ENCODE data around the gene RNU4-1. TPM values are rescaled to one million over a fixed set of nuclear protein-coding genes. Genes with fewer than 3 reads are reported as not detected.
A peak's percentile ranks its signal among the peaks of the same experiment; 100 is the strongest.

The RNU4-1 gene
- total RNA-seq, 1 donor from 2014 or later: 2,591 TPM

- Histone ChIP-seq H2AFZ (ENCODE audit: low read depth, low read length) (peak within 1 kb of the TSS; percentile 82), H3K79me2 (ENCODE audit: insufficient read depth, low read length) (no peaks in the 10 kb centered on the region), H3K4me1 (ENCODE audit: insufficient read depth, low read length) (no peaks in the 10 kb centered on the region), H3K36me3 (ENCODE audit: insufficient read depth, low read length) (no peaks in the 10 kb centered on the region), H4K20me1 (ENCODE audit: insufficient read depth, low read length) (no peaks in the 10 kb centered on the region), H3K27me3 (ENCODE audit: insufficient read depth, low read length) (no peaks in the 10 kb centered on the region), H3K4me2 (ENCODE audit: low read length) (peak within 1 kb of the TSS; percentile 93), H3K4me3 (ENCODE audit: insufficient read depth, low read depth, low read length) (peak within 1 kb of the TSS; percentile 77), H3K9me3 (ENCODE audit: insufficient read depth, low read depth, low read length) (no peaks in the 10 kb centered on the region), H3K9ac (ENCODE audit: low read length) (peak within 1 kb of the TSS; percentile 82), H3K27ac (ENCODE audit: low read depth, low read length) (peak within 1 kb of the TSS; percentile 75)
- no peaks in the 10 kb centered on the region for H3K9me3 Mint-ChIP-seq (ENCODE audit: unreplicated experiment)
- no peaks in the 10 kb centered on the region for H3K27me3 Mint-ChIP-seq (ENCODE audit: low read depth, unreplicated experiment)
- TF ChIP-seq EZH2 (IDR thresholded peaks at IDR 0.05; ENCODE audit: insufficient read depth, low read length) (no peak), CTCF (IDR thresholded peaks at IDR 0.05; ENCODE audit: insufficient read depth, low read depth, low read length) (peak; percentile 98)
- DNase-seq (ENCODE audit: low read depth) (peak; percentile 86), FAIRE-seq (peak; percentile 70)
- H3K27ac Mint-ChIP-seq (ENCODE audit: unreplicated experiment): peak within 1 kb of the TSS; percentile 82
- no peaks in the 10 kb centered on the region for H3K36me3 Mint-ChIP-seq (ENCODE audit: low read depth, unreplicated experiment)
- peak within 1 kb of the TSS; percentile 89 for H3K4me3 Mint-ChIP-seq (ENCODE audit: unreplicated experiment)
- no peaks in the 10 kb centered on the region for H3K4me1 Mint-ChIP-seq (ENCODE audit: low read depth, unreplicated experiment)
Measured at GRCh38 chr12:120301962-120302815, 9.2 kb upstream of the RNU4-1 start, which contains the start of gene SIRT4. SIRT4 (plus strand) TSS chr12:120302321; CDS start chr12:120303562, 1,241 bp downstream.

DNA sequence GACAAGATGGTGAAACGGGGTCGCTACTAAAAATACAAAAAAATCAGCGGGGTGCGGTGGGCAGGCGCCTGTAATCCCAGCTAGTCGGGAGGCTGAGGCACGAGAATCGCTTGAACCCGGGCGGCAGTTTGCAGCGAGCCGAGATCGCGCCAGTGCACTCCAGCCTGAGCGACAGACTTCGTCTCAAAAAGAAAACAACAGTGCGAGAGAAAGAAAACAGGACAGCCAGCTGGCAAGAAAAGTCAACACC is 701 bp downstream of the RNU4-1 start:
- H3K36me3 Mint-ChIP-seq (ENCODE audit: low read depth, unreplicated experiment): no peaks in the 10 kb centered on the region
- H3K9me3 ChIP-seq (ENCODE audit: insufficient read depth, low read depth, low read length): no peaks in the 10 kb centered on the region
- H3K9me3 Mint-ChIP-seq (ENCODE audit: unreplicated experiment): no peaks in the 10 kb centered on the region
- DNase-seq (ENCODE audit: low read depth) (no peak), FAIRE-seq (no peak)
- H3K9ac ChIP-seq (ENCODE audit: low read length): peak overlapping the region; percentile 94
- peak overlapping the region; percentile 82 for H3K4me2 ChIP-seq (ENCODE audit: low read length)
- no peak overlapping the region for H3K4me3 Mint-ChIP-seq (ENCODE audit: unreplicated experiment)
- H3K36me3 ChIP-seq (ENCODE audit: insufficient read depth, low read length): no peaks in the 10 kb centered on the region
- H3K27ac Mint-ChIP-seq (ENCODE audit: unreplicated experiment): no peak overlapping the region
- H3K27ac ChIP-seq (ENCODE audit: low read depth, low read length): peak overlapping the region; percentile 100
- TF ChIP-seq CTCF (IDR thresholded peaks at IDR 0.05; ENCODE audit: insufficient read depth, low read depth, low read length) (no peak), EZH2 (IDR thresholded peaks at IDR 0.05; ENCODE audit: insufficient read depth, low read length) (no peak)
- no peaks in the 10 kb centered on the region for H4K20me1 ChIP-seq (ENCODE audit: insufficient read depth, low read length)
- peaks cover 13% of the 10 kb centered on the region for H3K4me1 ChIP-seq (ENCODE audit: insufficient read depth, low read length)
- peak overlapping the region; percentile 51 for H3K4me3 ChIP-seq (ENCODE audit: insufficient read depth, low read depth, low read length)
- peaks cover 5% of the 10 kb centered on the region for H3K4me1 Mint-ChIP-seq (ENCODE audit: low read depth, unreplicated experiment)
- H3K27me3 Mint-ChIP-seq (ENCODE audit: low read depth, unreplicated experiment): no peaks in the 10 kb centered on the region
- no peaks in the 10 kb centered on the region for H3K27me3 ChIP-seq (ENCODE audit: insufficient read depth, low read length)
- no peak overlapping the region for H2AFZ ChIP-seq (ENCODE audit: low read depth, low read length)
- H3K79me2 ChIP-seq (ENCODE audit: insufficient read depth, low read length): no peaks in the 10 kb centered on the region
